Cardiac muscle cell (in vitro differentiated cells and primary cell): ENCODE measurements around the gene FRZB. TPM values are rescaled to one million over a fixed set of nuclear protein-coding genes. Genes with fewer than 3 reads are reported as not detected.
"Not testable (repeated sequence)": the region's sequence is repeated elsewhere in the genome, so short reads cannot be mapped to it uniquely, and the experiment has no call there.

Experiments used
- DNase-seq, 2 donors: peaks; one replicate each; pipeline versions ENCODE4 v3.0.0 to v3.0.0-alpha.2; 2010 to 2017; ENCODE audit warnings: low read depth in 1 of 2, low spot score in 1 of 2
- H3K27ac ChIP-seq: fragments of 200-600 bp; sonication (generic); 2 replicates; pipeline ENCODE4 v1.5.1; 2016
- H3K27me3 ChIP-seq: fragments of 200-600 bp; sonication (generic); 2 replicates; pipeline ENCODE4 v1.6.0; 2016; ENCODE audit warnings: control low read depth
- H3K36me3 ChIP-seq: fragments of 200-600 bp; sonication (generic); 2 replicates; pipeline ENCODE4 v1.5.1; 2016; ENCODE audit warnings: control low read depth
- H3K4me1 ChIP-seq: fragments of 200-600 bp; sonication (generic); 2 replicates; pipeline ENCODE4 v1.8.1; 2017; ENCODE audit warnings: low read depth, mild to moderate bottlenecking, mixed run types
- H3K4me3 ChIP-seq: fragments of 200-600 bp; sonication (generic); 2 replicates; pipeline ENCODE4 v1.5.1; 2016; ENCODE audit warnings: mild to moderate bottlenecking
- H3K9me3 ChIP-seq: fragments of 200-600 bp; sonication (generic); 2 replicates; pipeline ENCODE4 v1.5.1; 2017; ENCODE audit warnings: low read depth, mild to moderate bottlenecking, control low read depth
- CTCF ChIP-seq: IDR thresholded peaks from 2 replicates; pipeline ENCODE4 v1.5.1; 2012; ENCODE audit warnings: low read depth, mild to moderate bottlenecking, low read length
- polyA plus RNA-seq: library from polyadenylated mRNA; unstranded; fragments of >200 nt; fragmentation: Nextera tagmentation; extraction: Ambion mirVana; gene quantifications from 2 replicates; pipeline ENCODE4 v1.2.1, GENCODE V29; 2016
- total RNA-seq: library from RNA; depleted of rRNA; stranded (reverse); fragments of >200 nt; gene quantifications from 2 replicates; pipeline ENCODE4 v1.2.3, GENCODE V29; 2016

FRZB gene
- total and polyA plus RNA-seq, 2 experiments from 2014 or later, result 9.6 to 23.9 TPM

DNA sequence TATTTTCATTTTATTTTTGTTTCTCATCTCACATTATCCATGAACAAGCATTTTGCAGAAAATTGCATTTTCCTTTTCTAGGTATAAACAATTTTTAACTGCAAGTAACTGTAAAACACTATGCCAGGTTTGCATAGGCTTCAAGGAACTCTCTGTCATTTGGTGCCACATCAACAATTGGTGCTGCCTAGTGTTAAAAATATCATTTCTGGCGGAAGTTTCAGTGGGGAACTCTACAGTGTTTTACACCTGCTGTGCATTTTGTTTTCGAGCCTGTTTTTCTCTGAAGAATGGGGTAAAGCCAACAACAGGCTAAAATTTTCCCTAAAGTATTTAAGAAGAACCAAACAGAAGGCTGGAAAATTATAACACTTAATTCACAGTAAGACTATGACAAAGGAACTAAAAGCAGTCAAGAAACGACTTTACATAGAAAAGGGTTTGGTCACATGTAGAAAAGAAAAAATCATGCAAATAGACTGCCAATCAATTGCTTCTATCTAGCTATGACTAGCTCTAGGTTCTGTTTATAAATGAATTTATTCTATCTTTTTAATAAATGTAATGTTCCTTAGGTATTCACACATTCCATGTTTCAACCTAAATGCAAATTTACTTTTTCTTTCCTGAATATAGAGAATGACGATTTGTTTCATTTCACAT is 21.4 kb upstream of the FRZB start:
- H3K36me3 ChIP-seq, result no peaks in the 10 kb centered on the region
- H3K27me3 ChIP-seq, result no peaks in the 10 kb centered on the region
- no peak for DNase-seq
- no peak for TF ChIP-seq CTCF
- no peak overlapping the region for H3K27ac ChIP-seq
- no peaks in the 10 kb centered on the region for H3K4me1 ChIP-seq
- H3K4me3 ChIP-seq, result no peak overlapping the region
- H3K9me3 ChIP-seq, result no peaks in the 10 kb centered on the region

DNA sequence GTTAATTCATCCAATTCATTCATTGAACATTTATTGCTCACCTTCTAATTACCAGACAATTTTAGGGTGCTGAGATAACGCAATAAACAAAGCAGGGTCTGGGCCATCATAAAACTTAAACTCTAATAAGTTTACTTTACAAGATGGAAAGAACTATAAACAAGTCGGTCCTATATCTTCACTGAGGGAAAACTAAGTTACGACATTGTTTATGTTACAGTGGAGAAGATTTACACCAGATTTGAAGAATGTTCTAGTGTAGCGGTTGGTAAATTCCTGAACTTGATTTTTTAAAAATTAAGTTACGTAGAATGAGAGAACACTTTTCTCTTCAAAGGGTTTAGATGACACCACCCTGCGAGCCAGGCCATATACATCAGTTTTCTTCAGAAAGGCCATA is 20.7 kb upstream of the FRZB start:
- no peak overlapping the region for H3K27ac ChIP-seq
- H3K4me1 ChIP-seq, result no peaks in the 10 kb centered on the region
- DNase-seq, result no peak
- H3K4me3 ChIP-seq, result no peak overlapping the region
- no peak for TF ChIP-seq CTCF
- no peaks in the 10 kb centered on the region for H3K36me3 ChIP-seq
- H3K9me3 ChIP-seq, result no peaks in the 10 kb centered on the region
- no peaks in the 10 kb centered on the region for H3K27me3 ChIP-seq

- H3K36me3 ChIP-seq, result no peaks in the 10 kb centered on the region
- H3K27ac ChIP-seq, result no peak overlapping the region
- no peaks in the 10 kb centered on the region for H3K27me3 ChIP-seq
- no peak overlapping the region for H3K4me3 ChIP-seq
- no peaks in the 10 kb centered on the region for H3K4me1 ChIP-seq
- H3K9me3 ChIP-seq, result no peaks in the 10 kb centered on the region
- TF ChIP-seq CTCF, result no peak
- no peak for DNase-seq
These were observed 19.3 kb upstream of the FRZB start for GRCh38 chr2:182885771-182886170.

DNA sequence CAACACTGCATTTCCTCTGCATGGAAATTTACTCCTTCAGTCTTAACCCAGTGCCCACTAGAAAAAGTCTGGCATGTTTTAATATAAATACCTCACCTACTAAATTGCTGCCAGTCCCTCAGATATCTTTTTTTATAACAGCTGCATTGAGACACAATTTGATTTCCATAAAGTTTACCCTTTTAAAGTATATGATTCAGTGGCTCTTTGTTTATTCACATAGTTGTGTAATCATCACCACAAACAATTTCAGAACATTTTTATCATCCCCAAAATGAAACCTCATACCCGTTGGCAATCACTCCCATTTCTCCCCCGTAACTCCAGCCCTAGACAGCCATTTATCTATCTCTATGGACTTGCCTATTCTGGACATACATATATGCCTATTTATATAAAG is 17.0 kb upstream of the FRZB start:
- Histone ChIP-seq H3K36me3 (no peaks in the 10 kb centered on the region), H3K4me1 (no peaks in the 10 kb centered on the region), H3K27me3 (no peaks in the 10 kb centered on the region), H3K9me3 (no peaks in the 10 kb centered on the region), H3K4me3 (no peak overlapping the region), H3K27ac (no peak overlapping the region)
- no peak for TF ChIP-seq CTCF
- DNase-seq, result peak in 1 of 2 donors; percentile 29

GRCh38 chr2:182880100-182880499 is 13.7 kb upstream of the FRZB start:
- DNase-seq, H3K4me3 ChIP-seq, H3K4me1 ChIP-seq, H3K36me3 ChIP-seq, H3K9me3 ChIP-seq, H3K27ac ChIP-seq, H3K27me3 ChIP-seq: not testable (repeated sequence)

- not testable (repeated sequence) for H3K4me1 ChIP-seq, H3K36me3 ChIP-seq, H3K9me3 ChIP-seq, H3K27ac ChIP-seq, DNase-seq, H3K27me3 ChIP-seq, H3K4me3 ChIP-seq
These were observed 10.2 kb upstream of the FRZB start for GRCh38 chr2:182876653-182877052.

GRCh38 chr2:182870227-182870626 is 3.8 kb upstream of the FRZB start:
- H3K9me3 ChIP-seq, result no peaks in the 10 kb centered on the region
- H3K4me1 ChIP-seq, result peaks cover 23% of the 10 kb centered on the region
- H3K4me3 ChIP-seq, result no peak overlapping the region
- peak in 1 of 2 donors; percentile 55 for DNase-seq
- no peaks in the 10 kb centered on the region for H3K27me3 ChIP-seq
- H3K27ac ChIP-seq, result no peak overlapping the region
- H3K36me3 ChIP-seq, result no peaks in the 10 kb centered on the region
- peak; percentile 27 for TF ChIP-seq CTCF
